Upper lobe of left lung (tissue), 6 donors: ENCODE data around the gene RBFA. TPM values are rescaled to one million over a fixed set of nuclear protein-coding genes. Genes with fewer than 3 reads are reported as not detected.
A peak's percentile ranks its signal among the peaks of the same experiment; 100 is the strongest.
"Not testable (repeated sequence)": the region's sequence is repeated elsewhere in the genome, so short reads cannot be mapped to it uniquely, and the experiment has no call there.

Source experiments
- ATAC-seq, 2 donors: fragments of 200-7000 bp; cut with Tn5 transposase; one replicate each; pipeline ENCODE4 v1.9.1; 2022; ENCODE audit warnings: mild to moderate bottlenecking in 2 of 2, moderate library complexity in 2 of 2; ENCODE audit not compliant: low FRiP score in 2 of 2
- DNase-seq, 2 donors: peaks; one replicate each; pipeline ENCODE4 v3.0.0-alpha.2; 2019 to 2020
- H3K27ac ChIP-seq, 4 donors: fragments of 200-600 bp; sonication (generic); one replicate each; pipeline ENCODE4 v1.5.1; 2016 to 2019
- H3K27me3 ChIP-seq, 4 donors: fragments of 200-600 bp; sonication (generic); one replicate each; pipeline ENCODE4 v1.5.1; 2017 to 2019
- H3K36me3 ChIP-seq, 4 donors: fragments of 200-600 bp; sonication (generic); one replicate each; pipeline ENCODE4 v1.5.1; 2016 to 2019
- H3K4me1 ChIP-seq, 4 donors: fragments of 200-600 bp; sonication (generic); one replicate each; pipeline ENCODE4 v1.5.1; 2018 to 2019
- H3K4me3 ChIP-seq, 4 donors: fragments of 200-600 bp; sonication (generic); one replicate each; pipeline ENCODE4 v1.5.1; 2017 to 2019; ENCODE audit warnings: mild to moderate bottlenecking in 2 of 4, moderate library complexity in 1 of 4
- H3K9me3 ChIP-seq, 4 donors: fragments of 200-600 bp; sonication (generic); one replicate each; pipeline ENCODE4 v1.5.1; 2018 to 2019
- CTCF ChIP-seq, 6 experiments: fragments of 450-650 bp in 4 of 6; fragments of 200-600 bp in 2 of 6; sonication (generic) in 2 of 6; IDR thresholded peaks; one replicate each; pipeline ENCODE4 v1.5.1; 2016 to 2019; ENCODE audit warnings: antibody characterized with exemption in 6 of 6
- EP300 ChIP-seq, 4 donors: sonication (generic); formaldehyde crosslinking; IDR thresholded peaks; one replicate each; pipeline ENCODE4 v1.5.1; 2017; ENCODE audit warnings: antibody characterized with exemption in 4 of 4, control low read depth in 2 of 4
- POLR2A ChIP-seq, 4 donors: fragments of 450-650 bp; IDR thresholded peaks; one replicate each; pipeline ENCODE4 v1.5.1; 2016 to 2017; ENCODE audit warnings: antibody characterized with exemption in 4 of 4, mild to moderate bottlenecking in 2 of 4
- POLR2AphosphoS5 ChIP-seq, 2 donors: sonication (generic); formaldehyde crosslinking; IDR thresholded peaks; one replicate each; pipeline ENCODE4 v1.5.1; 2017; ENCODE audit warnings: antibody characterized with exemption in 2 of 2
- WGBS, 2 donors: methylation state at CpG; one replicate each; pipeline ENCODE4 v1.1.5; 2017 to 2018; 5-methylcytosine and 5-hydroxymethylcytosine counted together
- total RNA-seq, 6 donors: library from RNA; depleted of rRNA in 4 of 6; stranded (reverse); fragments of >200 nt in 4 of 6; gene quantifications; one replicate each; pipeline versions ENCODE4 v1.1.0 to v1.2.1, GENCODE V29; 2016 to 2021
- donor health status: DM: no; HTN: no; CAD: no; lungs with moderate emphysema.
- donor health status: DM: no; HTN: yes; CAD: no; lungs with severe emphysema.

Gene RBFA
- total RNA-seq, 6 donors from 2014 or later = 19.2 to 32.5 (median 24.5) TPM

GRCh38 chr18:80026363-80026762, 7.9 kb upstream of the RBFA start:
- no peaks in the 10 kb centered on the region for H3K4me1 ChIP-seq
- 92 to 96% methylated on average over 7 of the region's 7 CpGs for WGBS, 2 donors
- no peak for DNase-seq
- no peaks in the 10 kb centered on the region for H3K27me3 ChIP-seq
- H3K36me3 ChIP-seq = no peaks in the 10 kb centered on the region
- TF ChIP-seq POLR2AphosphoS5 (IDR thresholded peaks at IDR 0.05) (no peak), CTCF (IDR thresholded peaks at IDR 0.05) (no peak), EP300 (IDR thresholded peaks at IDR 0.05) (no peak), POLR2A (IDR thresholded peaks at IDR 0.05) (no peak)
- H3K27ac ChIP-seq = no peak overlapping the region
- ATAC-seq = no peak
- no peak overlapping the region for H3K4me3 ChIP-seq
- H3K9me3 ChIP-seq = peaks cover 29 to 59% (median 52%) of the 10 kb centered on the region in 4 donors

GRCh38 chr18:80027719-80028118, 6.5 kb upstream of the RBFA start:
- not testable (repeated sequence) for ATAC-seq
- H3K9me3 ChIP-seq = peaks cover 15 to 46% (median 39%) of the 10 kb centered on the region in 4 donors

GRCh38 chr18:80029690-80030089, 4.5 kb upstream of the RBFA start:
- Histone ChIP-seq H3K4me3 (no peak overlapping the region), H3K4me1 (peaks cover 0 to 7% (median 1%) of the 10 kb centered on the region in 4 donors), H3K27ac (no peak overlapping the region), H3K27me3 (no peaks in the 10 kb centered on the region), H3K9me3 (peaks cover 0 to 26% (median 19%) of the 10 kb centered on the region in 4 donors), H3K36me3 (no peaks in the 10 kb centered on the region)
- no peak for TF ChIP-seq POLR2A (IDR thresholded peaks at IDR 0.05)
- no peak for TF ChIP-seq CTCF (IDR thresholded peaks at IDR 0.05)
- no peak for TF ChIP-seq EP300 (IDR thresholded peaks at IDR 0.05)
- no peak for TF ChIP-seq POLR2AphosphoS5 (IDR thresholded peaks at IDR 0.05)
- WGBS, 2 donors = 93 to 95% methylated on average over 1 of the region's 1 CpG
- ATAC-seq = no peak
- DNase-seq = no peak

More at GRCh38 chr18:80027719-80028118, 6.5 kb upstream of the RBFA start:
- H3K27me3 ChIP-seq, H3K36me3 ChIP-seq, DNase-seq, H3K4me3 ChIP-seq, H3K4me1 ChIP-seq, H3K27ac ChIP-seq: not testable (repeated sequence)

GRCh38 chr18:80033181-80034067, 810 bp upstream of the RBFA start:
- Histone ChIP-seq H3K36me3 (peaks cover 0 to 10% (median under 1%) of the 10 kb centered on the region in 4 donors), H3K27ac (peak overlapping the region; percentile 79 to 91 (median 88)), H3K4me1 (peaks cover 8 to 20% (median 10%) of the 10 kb centered on the region in 4 donors), H3K4me3 (peak overlapping the region; percentile 59 to 99 (median 76)), H3K27me3 (no peaks in the 10 kb centered on the region), H3K9me3 (no peaks in the 10 kb centered on the region)
- WGBS, 2 donors = 10 to 12% methylated on average over 40 to 42 of the region's 90 CpGs
- ATAC-seq (peak; percentile 86), DNase-seq (no peak)
- TF ChIP-seq CTCF (IDR thresholded peaks at IDR 0.05) = peak in 1 of 6 experiments; percentile 11
- no peak for TF ChIP-seq EP300 (IDR thresholded peaks at IDR 0.05)
- TF ChIP-seq POLR2AphosphoS5 (IDR thresholded peaks at IDR 0.05) = peak; percentile 5 to 56
- TF ChIP-seq POLR2A (IDR thresholded peaks at IDR 0.05) = peak in 2 of 4 donors; percentile 62 to 75

- H3K27me3 ChIP-seq = no peaks in the 10 kb centered on the region
- no peaks in the 10 kb centered on the region for H3K9me3 ChIP-seq
- TF ChIP-seq EP300 (IDR thresholded peaks at IDR 0.05) (no peak), POLR2A (IDR thresholded peaks at IDR 0.05) (no peak), POLR2AphosphoS5 (IDR thresholded peaks at IDR 0.05) (no peak), CTCF (IDR thresholded peaks at IDR 0.05) (no peak)
- peak overlapping the region; percentile 79 to 91 (median 88) for H3K27ac ChIP-seq
- peaks cover 0 to 14% (median 3%) of the 10 kb centered on the region in 4 donors for H3K36me3 ChIP-seq
- H3K4me3 ChIP-seq = peak overlapping the region; percentile 59 to 99 (median 80)
- H3K4me1 ChIP-seq = peaks cover 8 to 20% (median 10%) of the 10 kb centered on the region in 4 donors
- 10 to 14% methylated on average over 8 of the region's 8 CpGs for WGBS, 2 donors
- DNase-seq = no peak
- no peak for ATAC-seq
These were observed 695 bp downstream of the RBFA start for GRCh38 chr18:80034852-80035406.
